IMR-90 (cell line): ENCODE measurements around the gene PCMTD2.

ENCODE experiments used
- BHLHE40 ChIP-seq: fragments of 150-350 bp; IDR thresholded peaks from 2 replicates; pipeline ENCODE4 v1.6.1; 2016; ENCODE audit warnings: mild to moderate bottlenecking, low read depth, low read length
- CHD1 ChIP-seq: IDR thresholded peaks from 2 replicates; pipeline ENCODE4 v1.6.1; 2012; ENCODE audit warnings: low read depth, low read length, improper control_type of control experiment
- CTCF ChIP-seq: conservative IDR thresholded peaks from 2 replicates; pipeline ENCODE4 v1.5.1; 2012; ENCODE audit warnings: mild to moderate bottlenecking, low read depth, low read length, improper control_type of control experiment
- FOS ChIP-seq: fragments of 150-350 bp; IDR thresholded peaks from 2 replicates; pipeline ENCODE4 v1.6.1; 2016; ENCODE audit warnings: low read depth, low read length
- MAFK ChIP-seq: IDR thresholded peaks from 2 replicates; pipeline ENCODE4 v1.6.1; 2012; ENCODE audit warnings: low read depth, low read length, improper control_type of control experiment
- MXI1 ChIP-seq: IDR thresholded peaks from 2 replicates; pipeline ENCODE4 v1.6.1; 2012; ENCODE audit warnings: low read depth, mild to moderate bottlenecking, low read length, moderate library complexity, borderline replicate concordance
- POLR2A ChIP-seq: IDR thresholded peaks from 2 replicates; pipeline ENCODE4 v1.6.1; 2012; ENCODE audit warnings: mild to moderate bottlenecking, low read depth, low read length
- RAD21 ChIP-seq: IDR thresholded peaks from 2 replicates; pipeline ENCODE4 v1.6.1; 2012; ENCODE audit warnings: low read length, improper control_type of control experiment
- RFX5 ChIP-seq: IDR thresholded peaks from 2 replicates; pipeline ENCODE4 v1.8.0; 2012; ENCODE audit warnings: low read depth, mild to moderate bottlenecking, low read length, moderate library complexity

- no peak for TF ChIP-seq CTCF
- no peak for TF ChIP-seq RAD21
- no peak for TF ChIP-seq RFX5
- no peak for TF ChIP-seq POLR2A
- no peak for TF ChIP-seq FOS
- TF ChIP-seq MXI1, result no peak
- no peak for TF ChIP-seq CHD1
- no peak for TF ChIP-seq MAFK
- TF ChIP-seq BHLHE40, result no peak
Observed at GRCh38 chr20:64216910-64217309, 38.6 kb upstream of the PCMTD2 start.
